Body of pancreas (tissue), 4 donors: ENCODE measurements around the gene MCMBP.

Experiments used
- CTCF ChIP-seq, 7 experiments: fragments of 450-650 bp in 4 of 7; fragments of 200-600 bp in 3 of 7; sonication (generic) in 3 of 7; IDR thresholded peaks; one replicate each; pipeline ENCODE4 v1.5.1; 2016 to 2019; ENCODE audit warnings: antibody characterized with exemption in 7 of 7
- POLR2A ChIP-seq, 3 donors: fragments of 450-650 bp; IDR thresholded peaks; one replicate each; pipeline ENCODE4 v1.6.1; 2016; ENCODE audit warnings: antibody characterized with exemption in 3 of 3, mild to moderate bottlenecking in 2 of 3

- no peak for TF ChIP-seq CTCF (IDR thresholded peaks at IDR 0.05)
- no peak for TF ChIP-seq POLR2A (IDR thresholded peaks at IDR 0.05)
Observed at GRCh38 chr10:119908166-119908565, 35.5 kb upstream of the MCMBP start.
